Measurements from ENCODE around the gene ANO10.

DNA sequence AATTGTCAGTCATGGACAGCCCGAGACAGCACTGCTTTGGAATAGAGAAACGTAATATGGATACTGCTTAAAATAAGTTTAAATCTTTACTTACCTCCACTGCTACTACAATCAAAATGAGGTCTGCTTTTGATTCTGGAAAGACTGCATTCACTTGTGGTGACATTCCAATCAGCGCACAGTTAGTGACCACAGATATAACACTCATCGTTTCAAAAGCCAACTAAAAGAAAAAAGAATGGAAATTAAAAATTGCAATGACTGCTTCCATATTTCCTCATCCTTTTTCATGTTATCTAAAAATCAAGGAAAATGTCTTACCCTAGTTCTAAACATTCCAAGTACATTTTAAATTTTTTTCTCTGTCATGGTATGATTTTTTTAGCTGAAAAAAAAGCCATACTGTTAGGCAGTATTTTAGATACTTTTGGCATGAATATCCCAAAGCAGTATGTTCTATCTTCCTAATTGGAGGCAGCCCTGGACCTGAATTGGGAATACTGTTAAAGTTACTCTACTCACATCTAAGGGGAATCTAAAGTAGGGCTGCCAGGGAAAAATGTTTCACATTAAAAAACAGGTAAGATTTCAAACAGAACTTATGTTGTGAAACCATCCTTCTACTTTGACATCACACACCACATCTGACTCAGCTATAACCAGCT is 72.1 kb downstream of the ANO10 start:
- TF ChIP-seq EZH2 (IDR thresholded peaks at IDR 0.05; ENCODE audit: borderline replicate concordance, low read length) = no peak
- no peak for TF ChIP-seq CTCF (conservative IDR thresholded peaks at IDR 0.05 in 1 of 2, IDR thresholded peaks at IDR 0.05 in 1 of 2; ENCODE audit: extremely low read depth in 1 of 2, insufficient read depth in 1 of 2, low read depth in 1 of 2, low read length in 2 of 2)
